Measurements from ENCODE around the gene SH3BP4.

SH3BP4 gene

GRCh38 chr2:234947556-234947955, 4.3 kb upstream of the SH3BP4 start:
- DNase-seq (ENCODE audit: low read depth in 2 of 2) = no peak

GRCh38 chr2:234949762-234950434, 1.9 kb upstream of the SH3BP4 start:
- DNase-seq (ENCODE audit: low read depth in 2 of 2) = no peak

- no peak for DNase-seq (ENCODE audit: low read depth in 2 of 2)
These were observed 1.4 kb upstream of the SH3BP4 start for GRCh38 chr2:234950435-234950729.

- DNase-seq (ENCODE audit: low read depth in 2 of 2) = no peak
These were observed 820 bp upstream of the SH3BP4 start for GRCh38 chr2:234950730-234951663.

DNA sequence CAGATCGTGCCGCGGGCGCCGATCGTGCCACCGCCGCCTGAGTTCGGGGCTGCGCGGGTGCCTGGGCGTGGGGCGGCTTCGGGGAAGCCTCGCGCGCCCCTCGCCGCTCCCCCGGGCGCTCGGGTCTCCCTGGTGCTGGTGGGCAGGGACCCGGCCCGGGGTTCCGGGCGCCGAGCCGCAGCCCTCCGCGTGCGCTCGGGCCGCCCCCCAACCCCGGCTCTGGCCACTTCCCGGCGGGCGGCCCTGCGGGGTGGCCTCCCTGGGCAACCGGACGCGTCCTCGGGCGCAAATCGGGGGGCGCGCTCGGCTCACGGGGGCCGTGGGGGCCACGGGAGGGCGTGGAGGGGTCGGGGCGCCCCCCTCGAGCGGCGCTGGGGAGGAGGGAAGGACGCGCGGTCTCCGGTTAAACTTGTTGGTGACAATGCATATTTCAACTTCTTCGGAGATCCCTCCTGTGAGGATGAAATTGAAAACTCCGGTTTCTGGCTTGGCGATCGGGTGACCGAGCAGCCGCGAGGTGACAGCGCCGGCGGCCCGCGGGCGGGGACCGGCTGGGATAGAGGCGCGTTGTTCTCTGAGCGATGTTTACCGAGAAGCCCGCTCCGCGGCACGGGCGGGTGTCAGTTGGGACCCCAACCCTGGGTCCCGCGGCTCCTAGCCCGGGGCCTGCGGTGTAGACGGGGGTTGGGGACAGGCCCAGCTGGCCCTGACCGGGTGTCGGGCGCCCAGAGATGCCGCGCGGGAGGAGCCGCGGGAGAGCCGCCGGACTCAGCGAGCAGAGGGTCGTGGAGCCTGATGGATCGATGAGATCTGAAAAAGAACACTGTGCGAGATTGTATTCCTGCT, 676 bp downstream of the SH3BP4 start:
- no peak for DNase-seq (ENCODE audit: low read depth in 2 of 2)

- DNase-seq (ENCODE audit: low read depth in 2 of 2) = no peak
These were observed 1.6 kb downstream of the SH3BP4 start for GRCh38 chr2:234953116-234954031.

- no peak for DNase-seq (ENCODE audit: low read depth in 2 of 2)
These were observed 2.8 kb downstream of the SH3BP4 start for GRCh38 chr2:234954551-234954992.

GRCh38 chr2:234955091-234955591, 3.3 kb downstream of the SH3BP4 start:
- no peak for DNase-seq (ENCODE audit: low read depth in 2 of 2)

DNA sequence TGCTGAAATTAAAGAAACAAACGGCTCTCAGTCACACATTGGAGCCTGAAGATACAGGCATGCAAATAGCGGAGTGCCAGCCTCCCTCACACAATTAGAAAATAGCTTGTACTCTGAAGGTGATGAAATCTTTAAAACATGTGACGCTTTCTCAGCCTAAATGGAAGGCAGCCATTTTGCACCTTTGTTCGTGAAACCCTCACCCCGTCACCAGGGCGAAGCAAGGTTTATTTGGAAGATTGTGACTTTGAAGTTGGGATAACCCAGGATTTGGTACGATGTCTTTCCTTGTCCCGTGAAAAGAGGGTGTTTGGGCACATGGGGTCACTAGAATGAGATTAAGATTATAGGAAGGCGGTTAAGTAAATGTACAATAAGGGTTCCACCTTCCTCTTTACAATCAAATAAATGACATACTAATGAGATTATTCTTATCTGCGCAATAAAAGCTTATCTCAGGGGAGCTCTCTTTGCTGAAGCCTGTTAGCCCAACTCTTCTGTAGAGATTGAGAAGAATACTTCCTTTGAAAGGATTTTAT, 4.2 kb downstream of the SH3BP4 start:
- no peak for DNase-seq (ENCODE audit: low read depth in 2 of 2)

GRCh38 chr2:234957834-234958135, 6.0 kb downstream of the SH3BP4 start:
- no peak for DNase-seq (ENCODE audit: low read depth in 2 of 2)

DNA sequence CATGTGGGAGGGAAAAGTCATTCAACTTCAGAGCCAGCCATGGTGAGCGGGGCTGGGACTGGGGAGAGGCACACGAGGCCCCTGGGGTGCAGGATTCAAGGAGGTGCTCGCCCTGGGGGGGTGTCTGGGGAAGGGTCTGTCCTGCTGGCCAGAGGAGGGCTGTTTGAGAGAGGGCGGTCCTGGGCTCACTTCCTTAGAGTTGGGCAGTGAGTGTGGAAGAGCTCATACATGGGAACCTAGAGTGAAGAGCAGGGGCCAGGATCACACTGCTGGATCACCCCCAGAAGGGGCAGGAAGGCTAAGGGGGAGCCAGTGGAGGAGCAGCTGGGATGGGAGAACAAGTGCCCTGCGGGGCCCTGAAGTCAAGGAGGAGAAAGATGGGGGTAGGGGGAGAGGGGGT, 6.5 kb downstream of the SH3BP4 start:
- no peak for DNase-seq (ENCODE audit: low read depth in 2 of 2)

DNA sequence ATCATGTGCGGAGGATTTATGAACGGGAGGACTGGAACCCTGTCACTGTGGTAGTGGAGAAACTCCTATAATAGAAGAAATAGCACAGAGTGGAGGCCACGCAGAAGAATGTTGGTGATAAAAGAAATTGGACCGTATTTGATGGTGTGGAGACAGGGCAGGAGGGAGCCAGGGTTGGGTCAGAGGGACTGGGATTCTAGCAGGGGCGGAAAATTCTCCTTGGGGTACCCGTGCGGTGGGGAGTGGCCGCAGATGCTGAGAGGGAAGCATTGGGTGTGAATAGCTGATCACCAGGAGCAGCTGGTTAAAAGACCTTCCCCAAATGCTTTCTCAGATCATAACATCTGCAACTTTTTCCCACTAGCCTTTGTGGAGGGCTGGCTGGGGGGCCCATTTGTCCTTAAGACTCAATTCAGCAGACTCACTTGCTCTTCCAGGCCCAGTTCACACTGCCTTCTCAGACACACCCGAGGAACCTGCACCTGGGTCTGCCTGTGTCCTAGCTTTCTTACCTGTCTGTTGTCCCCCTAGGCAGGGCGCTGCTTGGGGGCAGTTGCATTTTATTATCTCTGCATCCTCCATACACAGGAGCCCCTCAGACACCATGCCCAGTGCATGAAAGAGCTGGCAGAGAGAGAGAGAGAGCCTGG, 7.1 kb downstream of the SH3BP4 start:
- DNase-seq (ENCODE audit: low read depth in 2 of 2) = no peak

- DNase-seq (ENCODE audit: low read depth in 2 of 2) = no peak
These were observed 8.6 kb downstream of the SH3BP4 start for GRCh38 chr2:234960175-234961088.

GRCh38 chr2:234961784-234962183, 10.0 kb downstream of the SH3BP4 start:
- DNase-seq (ENCODE audit: low read depth in 2 of 2) = no peak

- DNase-seq (ENCODE audit: low read depth in 2 of 2) = no peak
These were observed 12.2 kb downstream of the SH3BP4 start for GRCh38 chr2:234963773-234964615.

DNA sequence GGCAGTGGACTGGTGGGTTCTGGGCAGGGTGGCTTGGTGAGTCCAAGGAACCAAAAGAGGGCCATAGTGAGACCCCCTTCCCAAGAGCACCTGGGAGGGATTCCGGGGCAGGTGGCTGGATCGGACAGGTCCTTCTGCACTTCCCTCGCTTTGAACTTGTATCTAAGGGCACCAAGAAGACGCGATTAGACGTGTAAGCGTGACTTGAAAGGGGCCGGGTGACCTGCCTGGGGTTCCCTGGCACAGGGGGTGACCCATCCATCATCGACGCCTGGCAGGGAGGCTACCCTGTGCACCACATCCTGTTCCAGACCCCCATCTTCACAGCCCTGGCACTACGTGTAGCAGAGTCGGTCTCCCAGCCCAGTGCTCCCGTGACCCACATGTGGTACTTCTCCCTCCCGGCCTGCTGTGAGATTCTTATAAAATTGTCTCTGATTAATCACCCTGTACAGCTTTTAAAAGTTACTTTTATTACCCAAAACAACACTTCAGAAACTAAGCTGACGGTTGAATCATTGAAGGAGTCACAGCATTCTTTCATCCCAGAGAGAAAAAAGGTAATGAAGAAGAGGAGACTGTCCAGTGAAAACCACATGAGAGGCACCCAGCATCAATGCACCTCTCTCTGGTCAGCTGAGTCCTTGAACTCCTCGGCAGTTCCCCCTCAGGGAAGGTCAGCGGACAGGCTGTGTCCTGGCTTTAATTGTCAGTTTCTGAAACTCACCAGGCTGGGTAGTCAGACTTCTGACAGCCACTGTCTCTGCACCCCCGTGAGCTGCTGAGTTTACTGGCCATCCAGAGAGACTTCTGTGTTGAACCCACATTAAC, 13.0 kb downstream of the SH3BP4 start:
- DNase-seq (ENCODE audit: low read depth in 2 of 2) = no peak

GRCh38 chr2:234966340-234966739, 14.5 kb downstream of the SH3BP4 start:
- DNase-seq (ENCODE audit: low read depth in 2 of 2) = no peak
